HG03108 (cell line): ENCODE measurements around the gene FOCAD.

Experiments used
- ATAC-seq: cut with Tn5 transposase; IDR thresholded peaks from one replicate; pipeline ENCODE4 v1.9.1; 2021; ENCODE audit warnings: moderate library complexity; ENCODE audit not compliant: unreplicated experiment

FOCAD gene

GRCh38 chr9:20788526-20789451, 104.7 kb downstream of the FOCAD start:
- no peak for ATAC-seq

GRCh38 chr9:20790721-20791120, 106.7 kb downstream of the FOCAD start:
- ATAC-seq = no peak

GRCh38 chr9:20791682-20792081, 107.6 kb downstream of the FOCAD start:
- no peak for ATAC-seq

- ATAC-seq = no peak
These were observed 120.6 kb downstream of the FOCAD start for GRCh38 chr9:20804489-20805250.

GRCh38 chr9:20805766-20806165, 121.7 kb downstream of the FOCAD start:
- no peak for ATAC-seq

GRCh38 chr9:20808002-20808401, 123.9 kb downstream of the FOCAD start:
- ATAC-seq = no peak

- ATAC-seq = no peak
These were observed 127.8 kb downstream of the FOCAD start for GRCh38 chr9:20811872-20812271.

GRCh38 chr9:20815923-20816703, 132.1 kb downstream of the FOCAD start:
- ATAC-seq = no peak

- no peak for ATAC-seq
These were observed 139.0 kb downstream of the FOCAD start for GRCh38 chr9:20823051-20823450.

GRCh38 chr9:20831028-20831427, 147.0 kb downstream of the FOCAD start:
- no peak for ATAC-seq

- ATAC-seq = no peak
These were observed 148.7 kb downstream of the FOCAD start for GRCh38 chr9:20832775-20833174.

- ATAC-seq = no peak
These were observed 151.6 kb downstream of the FOCAD start for GRCh38 chr9:20835377-20836286.

- ATAC-seq = no peak
These were observed 153.1 kb downstream of the FOCAD start for GRCh38 chr9:20837166-20837565.

- no peak for ATAC-seq
These were observed 154.2 kb downstream of the FOCAD start for GRCh38 chr9:20838218-20838617.

- no peak for ATAC-seq
These were observed 160.9 kb downstream of the FOCAD start for GRCh38 chr9:20844916-20845315.

GRCh38 chr9:20848490-20848889, 164.4 kb downstream of the FOCAD start:
- no peak for ATAC-seq

- no peak for ATAC-seq
These were observed 169.8 kb downstream of the FOCAD start for GRCh38 chr9:20853866-20854265.

GRCh38 chr9:20854444-20854843, 170.4 kb downstream of the FOCAD start:
- no peak for ATAC-seq

GRCh38 chr9:20863945-20864344, 179.9 kb downstream of the FOCAD start:
- no peak for ATAC-seq

- no peak for ATAC-seq
These were observed 181.3 kb downstream of the FOCAD start for GRCh38 chr9:20865347-20865746.
